Keratinocyte (primary cell): ENCODE results near the gene BICD2. TPM values are rescaled to one million over a fixed set of nuclear protein-coding genes. Genes with fewer than 3 reads are reported as not detected.

Experiments
- DNase-seq: peaks from one replicate; pipeline ENCODE4 v3.0.0-alpha.2; 2011; ENCODE audit warnings: low read depth, missing footprints, low spot score
- FAIRE-seq: peaks from 2 replicates; lab custom pipeline; 2011; peaks lifted over from hg19 to GRCh38; lab: Jason Lieb, UNC
- H2AFZ ChIP-seq: 2 replicates; pipeline ENCODE4 v1.6.0; 2012; ENCODE audit warnings: low read length, control low read depth, inconsistent platforms; ENCODE audit not compliant: control insufficient read depth
- H3K27ac ChIP-seq: 2 replicates; pipeline ENCODE4 v1.5.1; 2011; ENCODE audit warnings: low read length; ENCODE audit not compliant: control insufficient read depth, insufficient read depth
- H3K27me3 ChIP-seq: 3 replicates; pipeline ENCODE4 v1.6.0; 2011; ENCODE audit warnings: low read length; ENCODE audit not compliant: control insufficient read depth, insufficient read depth; ENCODE audit errors: extremely low read depth
- H3K36me3 ChIP-seq, 2 experiments: 2 replicates in 1 of 2; 3 replicates in 1 of 2; pipeline ENCODE4 v1.5.1; 2011; ENCODE audit warnings: low read length in 2 of 2, mild to moderate bottlenecking in 1 of 2; ENCODE audit not compliant: control insufficient read depth in 2 of 2, insufficient read depth in 2 of 2; ENCODE audit errors: extremely low read depth in 1 of 2
- H3K4me1 ChIP-seq: 3 replicates; pipeline ENCODE4 v1.5.1; 2011; ENCODE audit warnings: low read length; ENCODE audit not compliant: control insufficient read depth, insufficient read depth; ENCODE audit errors: extremely low read depth
- H3K4me2 ChIP-seq: 3 replicates; pipeline ENCODE4 v1.6.0; 2011; ENCODE audit warnings: low read depth, low read length; ENCODE audit not compliant: control insufficient read depth, insufficient read depth; ENCODE audit errors: extremely low read depth
- H3K4me3 ChIP-seq, 3 experiments: fragments of 200-600 bp in 1 of 3; sonication (generic) in 1 of 3; 2 replicates in 2 of 3; 3 replicates in 1 of 3; pipeline ENCODE4 v1.5.1; 2011 to 2016; ENCODE audit warnings: low read length in 3 of 3, mild to moderate bottlenecking in 3 of 3, control low read depth in 2 of 3, inconsistent platforms in 1 of 3, low read depth in 1 of 3, mixed read lengths in 1 of 3, mixed run types in 1 of 3, moderate library complexity in 1 of 3; ENCODE audit not compliant: control insufficient read depth in 2 of 3, insufficient read depth in 2 of 3; ENCODE audit errors: extremely low read depth in 1 of 3
- H3K79me2 ChIP-seq: 2 replicates; pipeline ENCODE4 v1.6.0; 2012; ENCODE audit warnings: low read length; ENCODE audit not compliant: control insufficient read depth, insufficient read depth
- H3K9ac ChIP-seq: 3 replicates; pipeline ENCODE4 v1.6.0; 2011; ENCODE audit warnings: low read length; ENCODE audit not compliant: control insufficient read depth, insufficient read depth; ENCODE audit errors: extremely low read depth
- H3K9me1 ChIP-seq: 3 replicates; pipeline ENCODE4 v1.6.0; 2011; ENCODE audit warnings: low read length; ENCODE audit not compliant: control insufficient read depth, insufficient read depth; ENCODE audit errors: extremely low read depth
- H3K9me3 ChIP-seq: 2 replicates; pipeline ENCODE4 v1.5.1; 2012; ENCODE audit warnings: low read depth, low read length; ENCODE audit not compliant: control insufficient read depth
- H4K20me1 ChIP-seq: 3 replicates; pipeline ENCODE4 v1.6.0; 2011; ENCODE audit warnings: low read length; ENCODE audit not compliant: control insufficient read depth, insufficient read depth; ENCODE audit errors: extremely low read depth
- CTCF ChIP-seq, 3 experiments: IDR thresholded peaks in 1 of 3; conservative IDR thresholded peaks in 1 of 3; optimal IDR thresholded peaks in 1 of 3; 2 replicates in 2 of 3; 3 replicates in 1 of 3; pipeline versions ENCODE3 to v1.5.1; 2011; ENCODE audit warnings: low read length in 3 of 3, mild to moderate bottlenecking in 3 of 3, moderate library complexity in 2 of 3, control low read depth in 1 of 3, inconsistent platforms in 1 of 3; ENCODE audit not compliant: insufficient read depth in 2 of 3; ENCODE audit errors: extremely low read depth in 1 of 3
- EZH2 ChIP-seq: IDR thresholded peaks from one replicate; pipeline ENCODE4 v1.6.1; 2012; ENCODE audit warnings: inconsistent platforms, mild to moderate bottlenecking, low read length, moderate library complexity
- dilution Hi-C: fragments of 300-500 bp; cut with MboI; formaldehyde crosslinking; loops from one replicate; pipeline ENCODE4 v1.7.0; 2020; ENCODE audit warnings: low sequenced_read_pairs; ENCODE audit not compliant: extremely low pct_ligation_motif_present
- polyA plus RNA-seq, 5 experiments: library from polyadenylated mRNA; depleted of rRNA in 3 of 5; stranded (reverse) in 3 of 5; stranded (forward) in 1 of 5; unstranded in 1 of 5; fragments of >200 nt; gene quantifications; 1 replicate in 1 of 5; 2 replicates in 3 of 5; 3 replicates in 1 of 5; pipeline versions ENCODE4 v1.2.1 to v1.2.3, GENCODE V29; 2011 to 2012; ENCODE audit warnings: missing spikeins in 2 of 5, low read depth in 1 of 5, low replicate concordance in 1 of 5

Gene BICD2
- polyA plus RNA-seq, 1 donor (not counting 4 experiments of a cell fraction or from before 2014, with no cell fraction given): 41.9 TPM

GRCh38 chr9:92723801-92724323, 40.8 kb downstream of the BICD2 start:
- H3K9me3 ChIP-seq: no peaks in the 10 kb centered on the region
- no peak overlapping the region for H2AFZ ChIP-seq
- H3K36me3 ChIP-seq: peaks cover 46 to 77% of the 10 kb centered on the region in 2 experiments
- FAIRE-seq (no peak), DNase-seq (no peak)
- no peaks in the 10 kb centered on the region for H3K27me3 ChIP-seq
- peaks cover 2% of the 10 kb centered on the region for H3K9me1 ChIP-seq
- H3K4me2 ChIP-seq: peak overlapping the region; percentile 93
- dilution Hi-C loops: no loop called here
- no peaks in the 10 kb centered on the region for H4K20me1 ChIP-seq
- TF ChIP-seq EZH2 (no peak), CTCF (optimal IDR thresholded peaks at IDR 0.05 in 1 of 3, IDR thresholded peaks at IDR 0.05 in 1 of 3, conservative IDR thresholded peaks at IDR 0.05 in 1 of 3; ENCODE audit: extremely low read depth in 1 of 3, insufficient read depth in 2 of 3, low read length in 3 of 3) (no peak)
- H3K9ac ChIP-seq: peak overlapping the region; percentile 49
- peaks cover 83% of the 10 kb centered on the region for H3K79me2 ChIP-seq
- no peak overlapping the region for H3K4me3 ChIP-seq
- peak overlapping the region; percentile 90 for H3K27ac ChIP-seq
- peaks cover 58% of the 10 kb centered on the region for H3K4me1 ChIP-seq

GRCh38 chr9:92723299-92723625, 41.4 kb downstream of the BICD2 start:
- H4K20me1 ChIP-seq: no peaks in the 10 kb centered on the region
- peaks cover 2% of the 10 kb centered on the region for H3K9me1 ChIP-seq
- peaks cover 45 to 72% of the 10 kb centered on the region in 2 experiments for H3K36me3 ChIP-seq
- H3K4me1 ChIP-seq: peaks cover 58% of the 10 kb centered on the region
- H3K9ac ChIP-seq: peak overlapping the region; percentile 82
- peak; percentile 86 for DNase-seq
- H3K79me2 ChIP-seq: peaks cover 79% of the 10 kb centered on the region
- peak overlapping the region; percentile 90 for H3K27ac ChIP-seq
- dilution Hi-C loops: no loop called here
- no peaks in the 10 kb centered on the region for H3K9me3 ChIP-seq
- FAIRE-seq: peak; percentile 99
- no peak overlapping the region for H2AFZ ChIP-seq
- H3K27me3 ChIP-seq: no peaks in the 10 kb centered on the region
- TF ChIP-seq EZH2 (no peak), CTCF (optimal IDR thresholded peaks at IDR 0.05 in 1 of 3, IDR thresholded peaks at IDR 0.05 in 1 of 3, conservative IDR thresholded peaks at IDR 0.05 in 1 of 3; ENCODE audit: extremely low read depth in 1 of 3, insufficient read depth in 2 of 3, low read length in 3 of 3) (no peak)
- H3K4me2 ChIP-seq: peak overlapping the region; percentile 93
- peak overlapping the region in 1 of 3 experiments; percentile 1 for H3K4me3 ChIP-seq
